NCI-H82 (cell line): ENCODE data around the gene ARL4C.
A peak's percentile ranks its signal among the peaks of the same experiment; 100 is the strongest.

Source experiments
- DNase-seq: peaks from one replicate; lab custom pipeline; 2025; lab: John Stamatoyannopoulos, UW

ARL4C gene, protein sequence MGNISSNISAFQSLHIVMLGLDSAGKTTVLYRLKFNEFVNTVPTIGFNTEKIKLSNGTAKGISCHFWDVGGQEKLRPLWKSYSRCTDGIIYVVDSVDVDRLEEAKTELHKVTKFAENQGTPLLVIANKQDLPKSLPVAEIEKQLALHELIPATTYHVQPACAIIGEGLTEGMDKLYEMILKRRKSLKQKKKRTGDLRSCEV

DNA sequence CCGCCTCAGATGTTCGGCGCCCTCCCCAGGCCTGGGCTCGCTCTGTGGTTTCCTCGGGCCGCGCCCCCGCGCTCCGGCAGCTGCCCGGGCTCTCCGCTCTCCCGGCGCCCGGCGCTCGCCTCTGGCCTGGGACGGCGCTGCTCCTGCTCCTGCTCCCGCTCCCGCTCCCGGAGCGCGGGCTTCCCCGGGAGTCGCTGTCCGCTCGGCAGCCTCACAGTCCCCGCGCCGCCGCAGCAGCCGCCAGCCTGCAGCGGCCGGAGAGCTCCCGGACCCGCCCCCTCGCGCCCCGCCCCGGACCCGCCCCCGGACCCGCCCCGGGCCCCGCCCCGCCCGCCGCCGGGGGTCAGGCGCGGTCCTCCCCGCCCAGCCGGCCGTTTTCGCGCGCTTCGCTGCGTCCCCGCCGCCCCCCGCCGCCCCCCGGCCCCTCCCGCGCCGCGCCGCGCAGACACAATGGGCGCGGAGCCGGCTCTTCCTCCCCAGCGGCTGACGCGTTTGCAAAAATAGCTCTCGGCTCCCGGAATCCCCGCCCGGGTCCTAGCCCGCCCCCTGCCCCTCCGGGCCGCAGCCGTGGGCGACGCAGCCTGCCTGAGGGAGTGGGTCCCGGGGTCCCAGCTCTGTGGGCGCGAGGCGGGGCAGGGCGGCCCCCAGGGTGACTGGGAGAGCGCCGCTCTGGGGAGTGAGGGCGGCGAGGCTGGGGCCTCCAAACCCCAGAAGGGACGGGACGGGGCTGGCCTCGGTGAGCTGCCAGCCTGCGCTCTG is at the start of gene ARL4C:
Gene ARL4C, minus strand, starts transcription at position 247 of the 759 bp plus-strand sequence. CDS start 495 bp downstream, outside the sequence.
- peak; percentile 78 for DNase-seq

DNA sequence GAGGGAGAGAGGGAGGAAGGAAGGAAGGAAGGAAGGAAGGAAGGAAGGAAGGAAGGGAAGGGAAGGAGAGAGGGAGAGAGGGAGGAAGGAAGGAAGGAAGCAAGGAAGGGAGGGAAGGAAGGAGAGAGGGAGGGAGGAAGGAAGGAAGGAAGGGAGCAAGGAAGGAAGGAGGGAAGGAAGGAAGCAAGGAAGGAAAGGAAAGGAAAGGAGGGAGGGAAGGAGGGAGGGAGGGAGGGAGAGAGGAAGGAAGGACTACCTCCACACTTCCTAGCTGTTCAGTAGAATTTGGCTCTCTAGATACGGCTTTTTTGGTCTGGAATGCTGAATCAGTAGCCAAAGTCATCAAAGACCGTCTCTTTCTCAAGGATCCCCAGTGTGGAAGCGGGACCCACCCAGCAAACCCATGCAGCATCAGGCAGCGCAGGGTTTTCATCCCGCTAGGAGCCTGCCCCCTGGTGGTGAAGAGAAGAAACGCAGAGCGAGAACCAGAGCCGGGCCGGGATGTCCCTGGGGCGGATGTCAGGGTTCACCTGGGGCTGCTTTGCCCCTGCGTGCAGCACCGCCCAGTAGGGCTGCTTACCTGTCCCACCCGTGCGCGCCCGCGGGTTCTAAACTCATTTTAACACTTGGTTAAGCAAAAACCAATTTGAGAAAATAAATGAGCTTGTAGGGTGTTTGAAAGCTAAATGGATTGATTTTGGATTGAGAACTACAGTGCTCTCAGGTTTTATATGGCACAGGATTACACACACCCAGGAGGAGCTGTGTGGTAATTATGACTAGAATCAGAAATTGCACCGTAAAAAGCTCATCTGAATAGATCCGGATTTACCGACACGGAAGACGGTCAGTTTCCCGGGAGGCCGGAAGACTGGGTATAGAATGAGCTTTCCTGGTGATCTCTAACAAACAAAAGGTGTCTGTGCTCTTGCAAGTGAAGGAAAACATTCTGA is 48.1 kb upstream of the ARL4C start:
- DNase-seq: peak; percentile 87

DNA sequence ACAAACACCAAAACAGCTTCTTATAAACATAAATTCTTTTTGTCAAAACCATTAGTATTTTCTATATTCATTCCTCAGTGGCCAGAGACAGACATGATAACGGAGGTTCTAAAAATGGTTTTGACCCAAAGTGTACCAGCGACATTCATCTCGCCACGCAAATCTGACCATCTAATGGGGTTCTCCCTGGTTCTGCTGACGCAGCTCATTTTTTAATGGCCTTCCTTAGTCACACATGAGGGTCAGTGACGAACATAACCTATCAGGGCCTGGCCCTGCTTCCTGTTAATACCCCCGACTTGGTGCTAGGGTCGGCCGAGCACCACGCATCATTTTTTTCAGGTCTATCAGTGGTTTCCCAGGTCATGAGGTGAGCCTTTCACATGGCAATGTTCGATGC is 45.9 kb upstream of the ARL4C start:
- no peak for DNase-seq

DNA sequence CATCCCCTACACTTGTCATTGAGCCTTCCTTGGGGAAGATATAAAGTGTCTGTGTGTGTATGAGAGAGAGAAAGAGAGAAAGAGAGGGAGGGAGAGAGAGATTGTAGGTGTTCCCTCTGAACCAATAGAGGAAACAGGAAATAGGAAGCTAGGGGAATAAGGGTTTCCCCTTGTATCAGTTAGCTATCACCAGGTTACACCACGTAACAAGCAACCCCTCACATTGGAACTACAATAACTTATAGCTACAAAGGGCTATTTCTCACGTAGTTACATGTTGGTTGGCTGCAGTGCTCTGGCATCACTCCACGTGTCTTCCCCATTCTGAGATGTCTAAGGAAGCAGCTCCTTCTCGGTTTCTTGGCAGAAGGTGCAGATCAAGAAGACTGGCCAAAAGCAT is 41.0 kb upstream of the ARL4C start:
- no peak for DNase-seq

DNA sequence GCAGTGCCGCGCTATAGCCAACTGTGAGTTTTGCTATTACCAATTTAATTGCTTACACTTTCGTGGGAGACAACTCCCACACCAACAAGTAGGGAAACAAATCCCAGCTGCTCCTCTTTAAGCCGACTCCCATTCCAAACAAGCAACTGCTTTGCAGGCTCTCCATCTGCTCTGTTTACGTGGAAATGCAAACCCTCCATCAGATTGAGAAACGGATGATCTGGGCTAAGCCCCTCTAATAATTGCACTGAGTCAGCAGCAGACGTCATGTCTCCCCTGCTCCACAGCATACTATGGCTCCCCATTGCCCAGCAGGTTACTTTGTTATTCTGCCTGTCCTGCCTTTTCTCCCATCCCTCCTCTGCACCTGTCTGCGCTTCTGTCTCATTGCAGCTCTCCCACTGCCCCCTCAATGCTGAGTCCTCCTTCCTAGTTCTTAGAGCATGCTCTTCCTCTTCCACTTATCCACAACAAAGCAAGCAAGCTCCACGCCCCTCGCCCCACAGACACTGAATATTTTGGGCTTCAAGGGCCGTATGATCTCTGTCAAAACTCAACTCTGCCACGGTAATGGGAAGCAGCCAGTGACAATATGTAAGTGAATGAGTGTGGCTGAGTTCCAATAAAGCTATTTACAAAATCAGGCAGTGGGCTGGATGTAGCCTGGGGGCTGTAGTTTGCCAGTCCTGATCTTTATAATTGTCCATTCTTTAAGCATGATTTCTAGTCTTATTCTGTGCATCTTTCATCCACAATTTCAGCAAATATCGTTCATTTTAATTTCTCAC is 39.5 kb upstream of the ARL4C start:
- peak; percentile 97 for DNase-seq

DNA sequence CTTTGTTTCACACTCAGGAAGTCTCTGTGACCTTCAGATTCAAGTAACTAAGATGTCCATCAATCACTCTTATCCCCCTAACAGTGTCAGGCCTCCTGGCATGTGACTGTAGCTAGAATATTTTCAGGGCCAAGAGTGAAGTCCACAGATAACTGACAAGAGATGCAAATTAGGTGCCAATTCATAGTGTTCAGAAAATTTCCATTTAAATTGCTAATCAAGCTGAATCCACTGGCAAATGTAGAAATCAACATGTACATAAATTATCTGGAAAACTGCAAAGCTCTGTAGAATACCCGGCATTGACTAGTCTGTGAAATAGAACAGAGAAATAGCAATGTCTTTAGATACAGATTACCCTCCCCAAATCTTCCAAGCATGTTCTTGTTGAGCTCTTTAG is 38.6 kb upstream of the ARL4C start:
- peak; percentile 84 for DNase-seq

DNA sequence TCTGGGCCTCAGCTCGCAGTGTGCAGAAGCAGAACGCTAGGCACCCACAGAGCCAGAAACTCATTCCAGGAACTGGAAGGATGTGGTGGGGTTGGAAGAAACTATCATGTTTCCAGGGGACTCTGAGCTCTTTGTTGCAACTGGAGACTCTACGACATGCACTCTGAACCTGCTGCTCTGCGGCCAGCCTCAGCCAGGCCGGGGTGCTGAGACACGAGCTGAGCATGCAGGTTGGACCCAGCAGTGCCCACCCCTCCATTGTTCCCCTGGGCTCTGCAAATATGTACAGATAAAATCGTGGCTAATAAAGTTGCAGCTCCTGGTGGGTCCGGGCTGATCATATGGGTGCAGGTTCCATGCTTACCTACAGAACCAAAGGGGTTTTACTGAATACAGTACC is 37.6 kb upstream of the ARL4C start:
- DNase-seq: no peak

DNA sequence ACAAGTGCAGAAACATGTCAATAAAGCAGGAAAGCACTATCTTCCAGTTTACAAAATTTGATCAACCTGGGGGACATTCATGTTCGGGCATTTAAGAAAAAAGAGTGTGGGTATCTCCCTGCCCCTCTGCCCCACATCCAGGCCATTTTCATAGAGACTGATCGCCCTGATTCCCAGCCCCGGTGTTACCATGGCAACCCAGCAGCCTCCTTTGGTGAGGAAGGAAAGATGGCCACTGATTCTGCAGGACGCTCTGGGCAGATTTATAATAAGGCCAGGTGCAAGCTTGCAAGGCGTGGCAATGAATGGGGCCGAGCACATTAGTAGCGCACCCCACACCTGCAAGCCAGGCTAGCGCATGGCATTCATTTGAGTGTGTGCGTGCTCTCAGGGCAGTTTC is 36.7 kb upstream of the ARL4C start:
- no peak for DNase-seq

DNA sequence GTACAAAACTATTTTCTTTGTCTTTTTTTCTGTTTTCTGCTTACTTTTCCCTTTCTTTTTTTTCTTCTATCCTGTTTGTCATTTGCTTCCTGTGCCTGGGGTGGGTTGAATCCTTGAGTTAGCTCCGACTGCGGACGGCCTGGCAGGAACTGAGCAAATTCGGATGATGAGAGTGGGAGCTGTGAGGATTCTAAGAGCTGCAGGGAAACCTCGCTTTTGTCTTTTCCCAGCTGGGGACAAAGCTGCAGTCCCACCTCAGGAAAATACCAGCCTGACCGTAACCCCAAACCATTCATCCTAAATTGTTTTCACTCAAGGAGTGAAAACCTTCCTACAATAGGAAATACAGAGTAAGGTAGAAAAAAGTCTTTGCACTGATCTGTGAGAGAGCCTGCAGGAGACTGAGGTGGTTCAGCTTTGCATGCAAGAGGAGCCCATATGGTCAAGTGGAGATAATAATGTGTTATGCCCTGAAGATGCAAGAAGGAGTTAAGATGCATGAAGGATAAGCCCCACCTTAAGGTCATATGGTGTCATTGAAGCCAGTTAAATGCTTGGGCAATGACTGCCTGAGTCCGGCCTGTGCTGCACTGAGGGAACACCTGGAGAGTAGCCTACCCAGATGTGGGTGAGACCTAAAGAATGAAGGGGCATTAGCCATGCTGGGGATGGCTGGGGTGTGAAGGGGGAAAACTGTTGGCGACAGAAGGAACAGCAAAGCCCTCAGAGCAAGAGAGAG is 31.7 kb upstream of the ARL4C start:
- DNase-seq: peak; percentile 78

DNA sequence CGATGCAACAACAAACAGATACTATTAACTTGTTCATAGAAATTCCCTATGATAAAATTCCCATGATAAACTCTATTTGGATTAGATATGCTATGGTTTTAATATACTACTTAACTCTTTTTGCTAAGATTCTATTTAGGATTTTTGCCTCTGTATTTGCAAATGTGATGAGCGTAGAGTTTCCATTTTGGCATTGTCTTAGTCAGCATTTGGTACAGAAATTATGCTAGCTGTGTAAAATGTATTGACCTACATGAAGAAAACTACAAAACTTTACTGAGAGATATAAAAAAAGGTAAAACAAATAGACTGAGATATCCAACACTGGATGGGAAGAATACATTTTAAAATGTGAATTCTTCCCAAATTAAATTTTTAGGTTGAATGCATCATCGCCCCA is 29.8 kb upstream of the ARL4C start:
- DNase-seq: no peak

DNA sequence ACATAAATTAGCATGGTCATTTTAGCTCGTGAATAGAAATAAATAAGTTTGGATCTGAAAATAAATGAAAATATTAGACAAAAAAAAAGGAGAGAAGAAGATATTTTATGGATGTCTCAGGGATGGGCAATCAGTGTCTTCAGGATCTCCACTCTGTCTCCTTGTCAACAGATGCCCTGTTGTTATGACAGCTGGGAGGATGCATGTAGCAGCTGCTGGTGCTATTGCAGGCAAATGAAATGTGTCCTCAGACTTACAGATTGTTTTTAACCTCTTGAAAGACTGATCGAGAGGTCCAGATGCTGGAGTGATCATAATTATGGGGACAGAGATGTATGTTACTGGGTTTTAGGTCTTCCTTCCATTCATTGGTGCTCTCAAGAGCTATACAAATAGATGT is 24.7 kb upstream of the ARL4C start:
- DNase-seq: peak; percentile 55

DNA sequence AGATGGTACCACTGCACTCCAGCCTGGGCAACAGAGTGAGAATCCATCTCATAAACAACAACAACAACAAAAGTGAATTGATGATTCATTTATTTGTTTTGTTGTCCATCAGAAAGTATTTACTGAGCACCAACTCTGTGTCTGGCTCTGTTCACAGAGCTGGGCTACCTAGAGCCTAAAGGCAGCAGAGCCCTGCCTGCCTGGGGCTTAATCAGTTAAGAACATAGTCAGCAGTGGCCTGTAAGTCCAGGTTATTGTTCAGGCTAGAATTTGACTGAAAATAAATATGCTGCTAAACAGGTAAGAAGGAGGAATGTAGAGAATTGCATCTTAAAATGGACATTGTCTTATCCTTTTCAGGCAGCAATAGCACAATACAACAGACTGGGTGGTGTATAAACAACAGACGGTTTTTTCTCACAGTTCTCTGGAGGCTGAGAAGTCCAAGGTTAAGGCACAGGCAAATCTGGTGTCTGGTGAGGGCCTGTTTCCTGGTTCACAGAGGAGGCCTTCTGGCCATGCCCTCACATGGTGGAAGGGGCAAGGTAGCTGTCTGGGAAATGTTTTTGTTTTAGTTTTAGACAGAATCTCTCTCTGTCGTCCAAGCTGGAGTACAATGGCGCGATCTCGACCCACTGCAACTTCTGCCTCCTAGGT is 22.2 kb upstream of the ARL4C start:
- no peak for DNase-seq

DNA sequence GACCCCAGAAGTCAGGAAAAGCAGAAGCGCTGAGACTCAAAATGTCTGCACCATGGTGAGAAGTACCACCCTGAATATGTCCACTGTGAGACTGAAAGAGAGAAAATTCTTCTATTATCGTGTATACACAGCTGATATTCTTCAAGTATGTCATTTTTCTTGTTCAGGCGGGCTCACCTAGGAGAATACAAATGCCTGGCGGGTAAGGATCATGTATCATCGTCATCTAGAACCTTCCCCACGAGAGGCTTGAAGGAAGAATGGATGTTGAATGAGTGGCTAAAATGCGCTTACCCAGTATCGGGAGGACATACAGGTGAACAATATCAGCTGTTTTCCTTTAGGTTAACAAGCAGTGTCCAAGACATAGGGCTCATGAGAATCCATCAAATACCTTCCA is 21.1 kb upstream of the ARL4C start:
- DNase-seq: no peak

DNA sequence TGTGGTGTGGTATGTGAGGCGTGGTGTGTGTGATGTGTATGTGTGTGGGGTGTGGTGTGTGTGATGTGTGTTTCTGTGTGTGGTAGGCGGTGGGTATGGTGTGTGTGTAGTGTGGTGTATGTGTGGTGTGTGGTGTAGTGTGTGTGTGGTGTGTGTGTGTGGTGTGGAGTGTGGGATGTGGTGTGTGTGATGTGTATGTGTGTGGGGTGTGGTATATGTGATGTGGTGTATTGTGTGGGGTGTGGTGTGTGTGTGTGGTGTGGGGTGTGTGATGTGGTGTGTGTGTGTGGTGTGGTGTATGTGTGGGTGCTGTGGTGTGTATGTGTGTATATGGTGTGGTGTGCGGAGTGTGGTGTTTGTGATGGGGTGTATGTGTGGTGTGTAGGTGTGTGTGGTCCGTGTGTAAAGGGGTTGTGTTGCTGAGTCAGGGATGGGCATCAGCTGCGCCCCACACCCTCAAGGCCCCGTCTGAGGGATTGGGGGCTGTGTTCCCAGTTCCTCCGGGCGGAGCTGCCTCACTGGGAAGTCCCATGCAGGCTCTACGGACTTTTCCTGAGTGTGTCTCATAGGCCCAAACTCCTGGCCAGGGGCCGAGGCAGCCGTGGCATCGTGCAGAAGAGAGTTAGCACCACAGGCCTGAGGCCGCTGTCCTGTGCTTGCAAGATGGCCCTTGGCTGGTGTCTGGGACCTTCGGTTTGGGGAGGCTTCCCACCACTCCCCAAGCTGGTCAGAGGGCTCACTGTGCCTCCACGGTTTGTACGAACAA is 18.2 kb upstream of the ARL4C start:
- DNase-seq: no peak

DNA sequence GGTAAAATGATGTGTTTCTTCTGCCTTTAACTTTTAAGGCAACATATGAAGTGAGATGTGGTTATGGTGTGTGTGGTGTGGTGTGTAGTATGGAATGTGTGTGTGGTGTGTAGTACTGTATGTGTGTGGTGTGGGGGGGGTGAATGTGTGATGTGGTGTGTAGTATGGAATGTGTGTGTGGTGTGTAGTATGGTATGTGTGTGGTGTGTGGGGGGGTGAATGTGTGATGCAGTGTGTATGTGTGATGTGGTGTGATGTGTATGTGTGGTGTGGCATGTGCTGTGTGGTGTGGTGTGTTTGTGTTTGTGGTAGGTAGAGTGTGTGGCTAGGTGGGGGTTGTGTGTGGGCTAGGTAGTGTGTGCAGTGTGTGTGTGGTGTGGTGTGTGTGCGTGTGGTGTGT is 17.2 kb upstream of the ARL4C start:
- DNase-seq: no peak

DNA sequence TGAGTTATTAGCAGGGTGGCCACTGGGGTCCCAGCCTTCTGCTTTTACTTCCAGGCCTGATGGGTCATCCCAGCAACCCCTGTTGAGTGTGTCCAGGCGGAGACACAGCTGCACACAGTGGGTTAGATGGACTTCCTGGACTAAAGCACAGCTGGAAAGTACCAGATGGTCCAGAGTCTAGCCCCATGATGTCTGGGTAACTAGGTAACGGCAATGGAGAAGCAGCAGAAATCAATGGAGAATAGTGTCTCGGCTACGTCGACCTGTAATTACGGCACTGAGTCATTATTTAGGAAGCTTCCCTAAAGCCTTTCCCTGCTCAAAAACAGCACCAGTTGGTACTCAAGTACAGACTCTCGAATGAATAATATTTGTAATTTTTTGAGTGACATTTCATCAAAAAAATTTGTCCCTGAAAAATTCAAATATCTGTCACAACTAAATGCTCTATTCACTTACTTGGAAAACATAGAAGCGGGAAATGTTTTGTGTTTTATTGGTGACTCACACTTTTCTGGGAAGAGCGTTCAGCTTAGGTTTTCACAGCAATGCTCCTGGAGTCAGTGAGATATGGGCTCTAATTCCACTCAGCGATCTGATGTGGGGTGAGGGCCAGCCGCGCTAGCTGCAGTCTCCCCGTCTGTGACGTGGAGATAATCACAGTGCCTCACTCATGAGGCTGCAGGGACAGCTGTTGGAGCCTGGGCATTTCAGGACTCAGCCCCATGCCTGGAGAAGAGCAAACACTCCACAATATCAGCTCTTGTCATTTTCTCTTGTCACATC is 16.2 kb upstream of the ARL4C start:
- DNase-seq: peak; percentile 78

DNA sequence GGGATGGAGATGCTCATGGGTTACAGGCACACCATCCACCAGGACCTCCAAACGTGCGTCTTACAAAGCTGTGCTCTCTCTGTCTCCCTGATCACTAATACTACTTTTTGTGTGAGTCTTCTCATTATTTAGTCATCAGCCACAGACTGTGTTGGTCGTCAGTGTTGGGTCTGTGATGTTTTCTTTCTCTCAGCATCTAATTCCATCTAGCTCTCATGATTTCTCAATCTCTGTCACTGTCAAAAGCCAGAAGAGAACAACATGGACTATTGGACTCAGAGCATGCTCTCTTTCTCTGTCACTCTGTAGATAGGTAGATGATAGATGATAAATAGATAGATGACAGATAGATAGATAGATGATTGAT is 6.0 kb upstream of the ARL4C start:
- DNase-seq: no peak

DNA sequence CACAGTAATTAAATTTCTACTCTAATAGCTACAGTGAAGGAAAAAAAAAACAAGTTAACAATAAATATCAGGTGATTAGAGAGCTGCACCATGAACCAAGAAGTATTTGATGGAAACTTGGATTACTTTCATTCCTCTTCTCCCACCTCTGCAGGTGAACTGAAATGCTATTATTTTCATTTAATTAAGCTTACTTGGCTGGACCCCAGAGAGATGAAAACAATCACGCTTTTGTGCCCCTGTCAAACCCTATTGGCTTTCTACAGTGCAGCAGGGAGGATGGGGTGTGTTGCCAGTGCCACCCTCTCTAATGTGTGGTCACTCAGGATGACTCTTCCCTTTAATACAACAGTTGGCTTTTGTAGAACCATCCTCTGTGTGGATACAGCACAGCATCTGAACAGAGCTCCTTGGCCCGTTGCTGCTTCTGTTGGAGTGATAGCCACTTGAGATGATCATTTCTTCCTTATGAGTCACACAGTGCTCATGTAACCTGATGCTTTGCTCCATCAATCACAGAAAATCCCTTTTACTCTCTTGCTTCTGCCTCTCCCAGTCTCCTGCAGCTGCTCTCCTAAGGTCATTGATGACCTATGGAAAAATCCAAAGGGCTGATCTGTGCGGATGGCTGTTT is 5.5 kb upstream of the ARL4C start:
- peak; percentile 79 for DNase-seq
